Measurements from ENCODE around the gene KCNQ2. TPM values are rescaled to one million over a fixed set of nuclear protein-coding genes. Genes with fewer than 3 reads are reported as not detected.

KCNQ2 gene
- total and polyA plus RNA-seq, 10 of the 15 experiments (the other 5 are each of a cell fraction or from before 2014, with no cell fraction given), result 0.06 to 0.49 (median 0.26) TPM; not detected in 7

DNA sequence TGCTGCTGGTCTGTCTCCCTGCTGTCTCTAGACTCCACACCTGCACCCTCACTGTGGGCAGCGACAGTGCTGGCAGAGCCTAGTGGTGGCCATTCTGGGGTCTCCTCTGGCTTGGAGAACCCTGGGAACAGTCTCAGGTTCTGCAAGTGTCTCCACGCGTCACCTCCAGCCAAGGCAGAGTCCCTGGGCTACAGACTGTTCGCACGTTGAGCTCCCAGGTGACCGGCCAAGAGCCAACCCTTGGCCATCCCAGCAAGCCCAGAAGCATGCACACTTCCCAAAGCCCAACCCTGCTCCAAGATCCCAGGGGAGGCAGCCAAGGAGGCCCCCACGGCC is 21.6 kb upstream of the KCNQ2 start:
- WGBS (ENCODE audit: insufficient coverage, insufficient replicate concordance, low lambda C conversion rate, missing lambda C conversion rate), result 46% methylated on average over 7 of the region's 7 CpGs

More for the DNA sequence above, 21.6 kb upstream of the KCNQ2 start:
- intact Hi-C loops (cut with micrococcal nuclease; ENCODE audit: unreplicated experiment) (no loop called here), in situ Hi-C loops (cut with MboI) (no loop called here)
- no peak overlapping the region for H3K4me2 ChIP-seq (ENCODE audit: control insufficient read depth, insufficient read depth)
- H3K9me3 ChIP-seq (replicated peaks; ENCODE audit: control insufficient read depth, insufficient read depth, low read length), result no peaks in the 10 kb centered on the region
- TF ChIP-seq NR2F1 (conservative IDR thresholded peaks at IDR 0.05) (no peak), MEF2B (IDR thresholded peaks at IDR 0.05; ENCODE audit: partially characterized antibody, poor library complexity, severe bottlenecking) (no peak), MTA2 (IDR thresholded peaks at IDR 0.05; ENCODE audit: low read depth) (no peak), GABPA (IDR thresholded peaks at IDR 0.05; ENCODE audit: low read depth) (no peak), EZH2 (IDR thresholded peaks at IDR 0.05; ENCODE audit: borderline replicate concordance, control insufficient read depth, low read depth, low read length) (no peak), ESRRA (IDR thresholded peaks at IDR 0.05; ENCODE audit: low read length) (no peak), JUND (IDR thresholded peaks at IDR 0.05; ENCODE audit: low read depth, low read length) (no peak), CHD1 (IDR thresholded peaks at IDR 0.05; ENCODE audit: low read depth, low read length) (no peak), ZZZ3 (IDR thresholded peaks at IDR 0.05; ENCODE audit: control insufficient read depth, insufficient read length, low read depth) (no peak), ASH2L (IDR thresholded peaks at IDR 0.05; ENCODE audit: borderline replicate concordance, low read depth) (no peak), KLF5 (IDR thresholded peaks at IDR 0.05; ENCODE audit: partially characterized antibody) (no peak), WRNIP1 (IDR thresholded peaks at IDR 0.05; ENCODE audit: borderline replicate concordance, low read depth, low read length) (no peak), PML (IDR thresholded peaks at IDR 0.05; ENCODE audit: low read length) (no peak)
- TF ChIP-seq, protein P1, sequence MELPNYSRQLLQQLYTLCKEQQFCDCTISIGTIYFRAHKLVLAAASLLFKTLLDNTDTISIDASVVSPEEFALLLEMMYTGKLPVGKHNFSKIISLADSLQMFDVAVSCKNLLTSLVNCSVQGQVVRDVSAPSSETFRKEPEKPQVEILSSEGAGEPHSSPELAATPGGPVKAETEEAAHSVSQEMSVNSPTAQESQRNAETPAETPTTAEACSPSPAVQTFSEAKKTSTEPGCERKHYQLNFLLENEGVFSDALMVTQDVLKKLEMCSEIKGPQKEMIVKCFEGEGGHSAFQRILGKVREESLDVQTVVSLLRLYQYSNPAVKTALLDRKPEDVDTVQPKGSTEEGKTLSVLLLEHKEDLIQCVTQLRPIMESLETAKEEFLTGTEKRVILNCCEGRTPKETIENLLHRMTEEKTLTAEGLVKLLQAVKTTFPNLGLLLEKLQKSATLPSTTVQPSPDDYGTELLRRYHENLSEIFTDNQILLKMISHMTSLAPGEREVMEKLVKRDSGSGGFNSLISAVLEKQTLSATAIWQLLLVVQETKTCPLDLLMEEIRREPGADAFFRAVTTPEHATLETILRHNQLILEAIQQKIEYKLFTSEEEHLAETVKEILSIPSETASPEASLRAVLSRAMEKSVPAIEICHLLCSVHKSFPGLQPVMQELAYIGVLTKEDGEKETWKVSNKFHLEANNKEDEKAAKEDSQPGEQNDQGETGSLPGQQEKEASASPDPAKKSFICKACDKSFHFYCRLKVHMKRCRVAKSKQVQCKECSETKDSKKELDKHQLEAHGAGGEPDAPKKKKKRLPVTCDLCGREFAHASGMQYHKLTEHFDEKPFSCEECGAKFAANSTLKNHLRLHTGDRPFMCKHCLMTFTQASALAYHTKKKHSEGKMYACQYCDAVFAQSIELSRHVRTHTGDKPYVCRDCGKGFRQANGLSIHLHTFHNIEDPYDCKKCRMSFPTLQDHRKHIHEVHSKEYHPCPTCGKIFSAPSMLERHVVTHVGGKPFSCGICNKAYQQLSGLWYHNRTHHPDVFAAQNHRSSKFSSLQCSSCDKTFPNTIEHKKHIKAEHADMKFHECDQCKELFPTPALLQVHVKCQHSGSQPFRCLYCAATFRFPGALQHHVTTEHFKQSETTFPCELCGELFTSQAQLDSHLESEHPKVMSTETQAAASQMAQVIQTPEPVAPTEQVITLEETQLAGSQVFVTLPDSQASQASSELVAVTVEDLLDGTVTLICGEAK (IDR thresholded peaks at IDR 0.05; ENCODE audit: borderline replicate concordance), result no peak
- TF ChIP-seq, protein P2, sequence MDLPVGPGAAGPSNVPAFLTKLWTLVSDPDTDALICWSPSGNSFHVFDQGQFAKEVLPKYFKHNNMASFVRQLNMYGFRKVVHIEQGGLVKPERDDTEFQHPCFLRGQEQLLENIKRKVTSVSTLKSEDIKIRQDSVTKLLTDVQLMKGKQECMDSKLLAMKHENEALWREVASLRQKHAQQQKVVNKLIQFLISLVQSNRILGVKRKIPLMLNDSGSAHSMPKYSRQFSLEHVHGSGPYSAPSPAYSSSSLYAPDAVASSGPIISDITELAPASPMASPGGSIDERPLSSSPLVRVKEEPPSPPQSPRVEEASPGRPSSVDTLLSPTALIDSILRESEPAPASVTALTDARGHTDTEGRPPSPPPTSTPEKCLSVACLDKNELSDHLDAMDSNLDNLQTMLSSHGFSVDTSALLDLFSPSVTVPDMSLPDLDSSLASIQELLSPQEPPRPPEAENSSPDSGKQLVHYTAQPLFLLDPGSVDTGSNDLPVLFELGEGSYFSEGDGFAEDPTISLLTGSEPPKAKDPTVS (IDR thresholded peaks at IDR 0.05; ENCODE audit: low read depth, low read length), result no peak
- H3K9ac ChIP-seq (ENCODE audit: control insufficient read depth, insufficient read depth, low read length), result no peak overlapping the region
- no peaks in the 10 kb centered on the region for H3K36me3 ChIP-seq (ENCODE audit: control insufficient read depth in 2 of 2, insufficient read depth in 2 of 2, low read length in 1 of 2)
- DNase-seq (ENCODE audit: low read depth, low spot score), result no peak
- no peak overlapping the region for H3K27ac ChIP-seq (ENCODE audit: control insufficient read depth, insufficient read depth)
- ChIA-PET POLR2A (no interaction called here), CTCF (interaction anchor here (1.1 kb wide), 1 partner anchor 43 kb away, joined by 3 read pairs; the partner anchor contains the start of gene PTK6), RAD21 (ENCODE audit: unreplicated experiment) (no interaction called here), SMC1A (ENCODE audit: uncharacterized antibody, unreplicated experiment) (no interaction called here)
- H3K79me2 ChIP-seq (ENCODE audit: control insufficient read depth, insufficient read depth, low read length), result no peaks in the 10 kb centered on the region
- H3K4me1 ChIP-seq (ENCODE audit: control insufficient read depth, insufficient read depth, low read length), result no peaks in the 10 kb centered on the region
- H3K27me3 ChIP-seq (replicated peaks in 1 of 2; ENCODE audit: control insufficient read depth in 2 of 2, insufficient read depth in 2 of 2, low read length in 1 of 2), result peaks cover 0 to 4% of the 10 kb centered on the region in 2 experiments; a peak in 1 of 4 replicates
- H3K4me3 ChIP-seq, result no peak overlapping the region
- BruUV-seq (replicated peaks), result no TSS peak
- no peaks in the 10 kb centered on the region for H4K20me1 ChIP-seq (ENCODE audit: control insufficient read depth, insufficient read depth)
- no peak for ATAC-seq
- FAIRE-seq, result no peak
- no peak overlapping the region for H2AFZ ChIP-seq (ENCODE audit: control insufficient read depth, low read depth, low read length)
